Heart left ventricle (tissue), 16 donors: ENCODE results near the gene CDC42EP4. TPM values are rescaled to one million over a fixed set of nuclear protein-coding genes. Genes with fewer than 3 reads are reported as not detected.

Experiments
- ATAC-seq, 4 donors: fragments of 200-7000 bp; cut with Tn5 transposase; one replicate each; pipeline ENCODE4 v1.9.1; 2020 to 2022; ENCODE audit warnings: moderate library complexity in 4 of 4, mild to moderate bottlenecking in 3 of 4, moderate number of reproducible peaks in 1 of 4
- DNase-seq, 5 donors: peaks; one replicate each; pipeline ENCODE4 v3.0.0-alpha.2; 2020
- H3K27ac ChIP-seq, 12 donors: fragments of 200-600 bp; sonication (generic) in 4 of 12; one replicate each; pipeline versions ENCODE4 v1.5.0 to v1.8.0; 2016 to 2022; ENCODE audit warnings: mild to moderate bottlenecking in 2 of 12
- H3K27me3 ChIP-seq, 9 donors: fragments of 200-600 bp; sonication (generic) in 2 of 9; one replicate each; pipeline versions ENCODE4 v1.5.1 to v1.8.0; 2016 to 2022; ENCODE audit warnings: mild to moderate bottlenecking in 3 of 9
- H3K36me3 ChIP-seq, 9 donors: fragments of 200-600 bp; sonication (generic) in 2 of 9; one replicate each; pipeline versions ENCODE4 v1.5.0 to v1.8.0; 2018 to 2022; ENCODE audit warnings: mild to moderate bottlenecking in 2 of 9
- H3K4me1 ChIP-seq, 12 donors: fragments of 200-600 bp; sonication (generic) in 4 of 12; one replicate each; pipeline versions ENCODE4 v1.5.0 to v1.8.0; 2016 to 2022; ENCODE audit warnings: mild to moderate bottlenecking in 3 of 12
- H3K4me3 ChIP-seq, 12 donors: fragments of 200-600 bp; sonication (generic) in 4 of 12; one replicate each; pipeline versions ENCODE4 v1.5.0 to v1.8.0; 2017 to 2022; ENCODE audit warnings: mild to moderate bottlenecking in 9 of 12, moderate library complexity in 4 of 12
- H3K9me3 ChIP-seq, 12 donors: fragments of 200-600 bp; sonication (generic) in 4 of 12; one replicate each; pipeline versions ENCODE4 v1.5.0 to v1.8.0; 2016 to 2022; ENCODE audit warnings: mild to moderate bottlenecking in 1 of 12
- POLR2A ChIP-seq, 2 donors: fragments of 450-650 bp; IDR thresholded peaks; one replicate each; pipeline ENCODE4 v1.6.1; 2017; ENCODE audit warnings: antibody characterized with exemption in 2 of 2, mild to moderate bottlenecking in 2 of 2, moderate library complexity in 2 of 2
- WGBS, 4 donors: extraction: QIAGEN DNeasy Blood & Tissue Kit in 2 of 4; methylation state at CpG; one replicate each; pipeline versions ENCODE4 v1.1.5 to v1.1.7; 2013 to 2018; 5-methylcytosine and 5-hydroxymethylcytosine counted together
- intact Hi-C, 10 donors: fragments of 100-400 bp; cut with DNase I; formaldehyde crosslinking; loops; one replicate each; pipeline versions ENCODE4 v1.11.1 to v1.14.2; 2022
- polyA plus RNA-seq, 2 donors: library from polyadenylated mRNA; stranded (reverse); fragments of 200-250 nt; gene quantifications; one replicate each; pipeline ENCODE4 v1.2.3, GENCODE V29; 2013
- total RNA-seq, 9 donors: library from RNA; depleted of rRNA in 2 of 9; stranded (reverse); fragments of >200 nt in 2 of 9; fragmentation: NEBNext Ultra II Directional in 3 of 9; extraction: Animal tissue kit (Norgen Biotek cat#: 25700) in 3 of 9; gene quantifications; one replicate each; pipeline versions ENCODE4 v1.1.0 to v1.2.4, GENCODE V29; 2016 to 2023
- TF ChIP-seq, protein P1 (sequence below), 12 donors: fragments of 200-600 bp; sonication (generic) in 4 of 12; IDR thresholded peaks; one replicate each; pipeline versions ENCODE4 v1.5.0 to v1.8.0; 2018 to 2022; ENCODE audit warnings: antibody characterized with exemption in 12 of 12, mild to moderate bottlenecking in 5 of 12
- donor health status: ischemic (EF 13 %, LVEDD 7.1; RV severe dilation, severe dysfunction).
- donor health status: healthy with polysubstance abuse.
- donor health status: DM: no; HTN: yes; CAD: no.
- donor health status: DM: no; HTN: no; CAD: no.
- donor health status: ischemic (EF 25% LVEDD 6.9; RV normal size, moderate dysfunction).
- donor health status: ischemic (EF 25% LVEDD 5.7; RV mildly dilated, moderate dysfunction).
- donor health status: healthy.
- donor health status: DM: yes; HTN: yes; CAD: no.
- donor health status: ischemic (EF 35%, LVEDD 5.7; RV mildly dilated, moderate dysfunction).
- donor health status: nonischemic (EF 11% LVEDD 7.7; RV severe dilation, severe dysfunction).
- donor health status: DM: yes; HTN: yes; CAD: no.
- donor health status: PGD.
- donor health status: ischemic (EF 29% LVEDD 5.4; RV normal size, mild dysfunction).
- donor health status: nonischemic (EF 23%, LVEDD 6.1; RV moderate dilation, normal function).

CDC42EP4 gene
- total and polyA plus RNA-seq, 11 donors, result 18.6 to 103 (median 37.5) TPM

- ATAC-seq, result peak in 3 of 4 donors; percentile 14 to 50 (median 37)
- WGBS, 4 donors, result 66 to 75% (median 71%) methylated on average over 8 to 9 of the region's 9 CpGs
- peaks cover 0 to 28% (median 7%) of the 10 kb centered on the region in 12 donors for H3K4me1 ChIP-seq
- intact Hi-C loops, result loop anchor here in 2 of 10 donors (5.0 kb wide), 1 partner anchor 33 kb away; no protein-coding TSS in a partner anchor
- H3K36me3 ChIP-seq, result no peaks in the 10 kb centered on the region
- no peak overlapping the region for H3K27ac ChIP-seq
- H3K9me3 ChIP-seq, result peaks cover 0 to 4% (median 0%) of the 10 kb centered on the region in 12 donors
- H3K27me3 ChIP-seq, result no peaks in the 10 kb centered on the region
- TF ChIP-seq, protein P1, sequence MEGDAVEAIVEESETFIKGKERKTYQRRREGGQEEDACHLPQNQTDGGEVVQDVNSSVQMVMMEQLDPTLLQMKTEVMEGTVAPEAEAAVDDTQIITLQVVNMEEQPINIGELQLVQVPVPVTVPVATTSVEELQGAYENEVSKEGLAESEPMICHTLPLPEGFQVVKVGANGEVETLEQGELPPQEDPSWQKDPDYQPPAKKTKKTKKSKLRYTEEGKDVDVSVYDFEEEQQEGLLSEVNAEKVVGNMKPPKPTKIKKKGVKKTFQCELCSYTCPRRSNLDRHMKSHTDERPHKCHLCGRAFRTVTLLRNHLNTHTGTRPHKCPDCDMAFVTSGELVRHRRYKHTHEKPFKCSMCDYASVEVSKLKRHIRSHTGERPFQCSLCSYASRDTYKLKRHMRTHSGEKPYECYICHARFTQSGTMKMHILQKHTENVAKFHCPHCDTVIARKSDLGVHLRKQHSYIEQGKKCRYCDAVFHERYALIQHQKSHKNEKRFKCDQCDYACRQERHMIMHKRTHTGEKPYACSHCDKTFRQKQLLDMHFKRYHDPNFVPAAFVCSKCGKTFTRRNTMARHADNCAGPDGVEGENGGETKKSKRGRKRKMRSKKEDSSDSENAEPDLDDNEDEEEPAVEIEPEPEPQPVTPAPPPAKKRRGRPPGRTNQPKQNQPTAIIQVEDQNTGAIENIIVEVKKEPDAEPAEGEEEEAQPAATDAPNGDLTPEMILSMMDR (IDR thresholded peaks at IDR 0.05), result no peak
- TF ChIP-seq POLR2A (IDR thresholded peaks at IDR 0.05), result no peak
- DNase-seq, result peak in 2 of 5 donors; percentile 24 to 53
- no peak overlapping the region for H3K4me3 ChIP-seq
Measured at GRCh38 chr17:73324160-73324475, 12.3 kb upstream of the CDC42EP4 start.

- Histone ChIP-seq H3K27me3 (no peaks in the 10 kb centered on the region), H3K9me3 (peaks cover 0 to 4% (median 0%) of the 10 kb centered on the region in 12 donors), H3K27ac (no peak overlapping the region), H3K4me3 (no peak overlapping the region), H3K4me1 (peaks cover 0 to 28% (median 7%) of the 10 kb centered on the region in 12 donors), H3K36me3 (no peaks in the 10 kb centered on the region)
- no peak for TF ChIP-seq POLR2A (IDR thresholded peaks at IDR 0.05)
- TF ChIP-seq, protein P1 (IDR thresholded peaks at IDR 0.05), result no peak
- intact Hi-C loops, result loop anchor here in 2 of 10 donors (5.0 kb wide), 1 partner anchor 34 kb away; no protein-coding TSS in a partner anchor
- DNase-seq (no peak), ATAC-seq (no peak)
- WGBS, 4 donors, result 46 to 70% (median 57%) methylated on average over 4 to 5 of the region's 5 CpGs
Measured at GRCh38 chr17:73323409-73324159, 11.8 kb upstream of the CDC42EP4 start.

DNA sequence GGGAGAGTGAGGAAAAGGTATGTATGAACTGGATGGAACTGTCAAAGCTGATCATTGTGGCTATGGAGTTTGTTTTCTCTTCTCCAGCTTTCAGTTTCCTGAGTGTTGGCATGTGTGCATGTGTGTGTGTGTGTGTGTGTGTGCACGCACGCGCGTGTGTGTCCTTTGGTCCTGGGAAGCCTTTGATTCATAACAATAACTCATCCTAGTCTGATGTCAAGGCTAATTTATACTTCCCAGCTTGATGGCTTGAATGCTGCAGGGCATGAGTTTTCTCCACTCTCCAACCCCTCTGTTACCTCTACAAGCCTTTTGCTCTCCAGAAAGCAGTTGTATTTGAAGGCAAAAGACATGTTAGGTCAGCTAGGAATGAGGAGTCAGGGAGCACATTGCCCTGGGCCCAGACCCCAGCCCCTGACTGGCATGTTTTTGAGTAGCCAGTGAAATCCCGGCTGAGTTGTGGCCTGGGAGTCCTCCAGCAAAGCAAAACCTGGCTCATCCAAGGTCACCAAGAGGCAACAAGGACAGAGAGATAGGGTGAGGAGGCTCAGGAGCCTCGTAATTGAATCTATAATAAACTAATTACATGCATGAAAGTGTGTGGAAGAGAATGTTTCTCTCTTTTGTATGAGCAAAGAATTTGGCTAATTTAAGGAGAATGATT is 8.9 kb upstream of the CDC42EP4 start:
- intact Hi-C loops, result loop anchor here in 2 of 10 donors (5.0 kb wide), 1 partner anchor 37 kb away; no protein-coding TSS in a partner anchor
- H3K27ac ChIP-seq, result peak overlapping the region in 8 of 12 donors; percentile 6 to 73 (median 44)
- no peaks in the 10 kb centered on the region for H3K27me3 ChIP-seq
- H3K4me1 ChIP-seq, result peaks cover 0 to 43% (median 15%) of the 10 kb centered on the region in 12 donors
- 67 to 75% (median 71%) methylated on average over 6 of the region's 6 CpGs for WGBS, 4 donors
- DNase-seq, result peak in 1 of 5 donors; percentile 28
- peak in 3 of 4 donors; percentile 41 to 59 (median 55) for ATAC-seq
- peaks cover 0 to 4% (median 0%) of the 10 kb centered on the region in 12 donors for H3K9me3 ChIP-seq
- H3K4me3 ChIP-seq, result no peak overlapping the region
- H3K36me3 ChIP-seq, result no peaks in the 10 kb centered on the region
- no peak for TF ChIP-seq POLR2A (IDR thresholded peaks at IDR 0.05)
- TF ChIP-seq, protein P1 (IDR thresholded peaks at IDR 0.05), result no peak

DNA sequence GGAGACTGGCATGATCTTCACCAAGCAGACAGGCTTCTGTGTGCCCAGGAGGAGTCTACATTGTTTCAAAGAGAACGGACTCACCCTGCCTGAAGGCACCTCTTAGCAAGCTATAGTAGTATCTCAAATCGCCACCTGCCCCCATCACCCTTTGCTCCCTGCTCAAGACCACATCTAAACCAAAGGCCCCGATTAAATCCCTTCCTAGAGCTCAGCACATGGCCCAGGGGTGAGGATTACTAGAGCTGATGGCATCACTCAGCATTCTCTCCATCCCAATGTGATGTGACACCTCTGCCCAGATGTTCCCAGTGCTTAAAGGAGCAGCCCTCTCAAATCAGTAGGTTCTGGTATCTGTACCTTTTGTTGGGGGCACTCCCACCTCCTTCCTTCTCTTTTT is 8.0 kb upstream of the CDC42EP4 start:
- TF ChIP-seq POLR2A (IDR thresholded peaks at IDR 0.05), result no peak
- TF ChIP-seq, protein P1 (IDR thresholded peaks at IDR 0.05), result no peak
- no peaks in the 10 kb centered on the region for H3K27me3 ChIP-seq
- no peaks in the 10 kb centered on the region for H3K36me3 ChIP-seq
- ATAC-seq (no peak), DNase-seq (no peak)
- no peak overlapping the region for H3K4me3 ChIP-seq
- H3K27ac ChIP-seq, result no peak overlapping the region
- intact Hi-C loops, result loop anchor here in 4 of 10 donors (5.0 to 10.0 kb wide), 3 partner anchors 38 to 65 kb away; no protein-coding TSS in a partner anchor
- peaks cover 0 to 4% (median 0%) of the 10 kb centered on the region in 12 donors for H3K9me3 ChIP-seq
- H3K4me1 ChIP-seq, result peaks cover 0 to 33% (median 9%) of the 10 kb centered on the region in 12 donors
- WGBS, 4 donors, result 88 to 92% (median 91%) methylated on average over 3 of the region's 3 CpGs
